Daoy (cell line): ENCODE data around the gene ARID1B. TPM values are rescaled to one million over a fixed set of nuclear protein-coding genes. Genes with fewer than 3 reads are reported as not detected.

Source experiments
- DNase-seq: peaks from one replicate; pipeline ENCODE4 v3.0.0-alpha.2; 2015; ENCODE audit warnings: low read depth
- total RNA-seq: library from RNA; depleted of rRNA; stranded (reverse); fragments of >200 nt; shearing (Covaris generic); gene quantifications from 2 replicates; pipeline ENCODE4 v1.2.3, GENCODE V29; 2014

The ARID1B gene
- total RNA-seq, 1 experiment from 2014 or later: 16.3 TPM

GRCh38 chr6:156822747-156823206 is 45.6 kb downstream of the ARID1B start:
- DNase-seq: no peak

GRCh38 chr6:156824142-156824541 is 47.0 kb downstream of the ARID1B start:
- no peak for DNase-seq

- DNase-seq: no peak
Observed at GRCh38 chr6:156825475-156825874, 48.3 kb downstream of the ARID1B start.

GRCh38 chr6:156826290-156826955 is 49.2 kb downstream of the ARID1B start:
- no peak for DNase-seq

GRCh38 chr6:156827382-156827781 is 50.2 kb downstream of the ARID1B start:
- peak; percentile 25 for DNase-seq

- peak; percentile 83 for DNase-seq
Observed at GRCh38 chr6:156828280-156828703, 51.1 kb downstream of the ARID1B start.

GRCh38 chr6:156830126-156830525 is 52.9 kb downstream of the ARID1B start:
- no peak for DNase-seq

- DNase-seq: peak; percentile 44
Observed at GRCh38 chr6:156832231-156832647, 55.1 kb downstream of the ARID1B start.

GRCh38 chr6:156832669-156833068 is 55.5 kb downstream of the ARID1B start:
- DNase-seq: no peak

GRCh38 chr6:156833755-156834154 is 56.6 kb downstream of the ARID1B start:
- DNase-seq: no peak

GRCh38 chr6:156839129-156839528 is 62.0 kb downstream of the ARID1B start:
- DNase-seq: no peak

GRCh38 chr6:156839591-156840001 is 62.4 kb downstream of the ARID1B start:
- DNase-seq: peak; percentile 22

GRCh38 chr6:156840136-156840535 is 63.0 kb downstream of the ARID1B start:
- no peak for DNase-seq

GRCh38 chr6:156840606-156841005 is 63.4 kb downstream of the ARID1B start:
- DNase-seq: no peak

GRCh38 chr6:156841508-156841907 is 64.3 kb downstream of the ARID1B start:
- DNase-seq: no peak

- no peak for DNase-seq
Observed at GRCh38 chr6:156842598-156843250, 65.5 kb downstream of the ARID1B start.

- DNase-seq: no peak
Observed at GRCh38 chr6:156844089-156844488, 66.9 kb downstream of the ARID1B start.

GRCh38 chr6:156845454-156846155 is 68.4 kb downstream of the ARID1B start:
- DNase-seq: no peak

- DNase-seq: no peak
Observed at GRCh38 chr6:156846845-156847599, 69.8 kb downstream of the ARID1B start.

GRCh38 chr6:156848123-156848522 is 70.9 kb downstream of the ARID1B start:
- no peak for DNase-seq

- peak; percentile 26 for DNase-seq
Observed at GRCh38 chr6:156848533-156848932, 71.4 kb downstream of the ARID1B start.

GRCh38 chr6:156849806-156850205 is 72.6 kb downstream of the ARID1B start:
- DNase-seq: no peak
